Left lung (tissue), 10 donors: ENCODE measurements around the gene AKTIP. TPM values are rescaled to one million over a fixed set of nuclear protein-coding genes. Genes with fewer than 3 reads are reported as not detected.
"Not testable (repeated sequence)": the region's sequence is repeated elsewhere in the genome, so short reads cannot be mapped to it uniquely, and the experiment has no call there.

Source experiments
- ATAC-seq: fragments of 200-7000 bp; cut with Tn5 transposase; one replicate; pipeline ENCODE4 v1.9.1; 2020; ENCODE audit warnings: moderate library complexity
- DNase-seq, 4 donors: peaks; one replicate each; pipeline ENCODE4 v3.0.0-alpha.2; 2013 to 2020
- H3K27ac ChIP-seq, 2 donors: fragments of 200-600 bp; sonication (generic) in 1 of 2; one replicate each; pipeline versions ENCODE4 v1.5.0 to v1.8.0; 2020 to 2021
- H3K27me3 ChIP-seq, 2 donors: fragments of 200-600 bp; sonication (generic) in 1 of 2; one replicate each; pipeline versions ENCODE4 v1.5.0 to v1.8.0; 2020 to 2021
- H3K36me3 ChIP-seq, 2 donors: fragments of 200-600 bp; sonication (generic) in 1 of 2; one replicate each; pipeline versions ENCODE4 v1.5.0 to v1.8.0; 2020 to 2021
- H3K4me1 ChIP-seq, 2 donors: fragments of 200-600 bp; one replicate each; pipeline ENCODE4 v1.8.0; 2021
- H3K4me3 ChIP-seq, 2 donors: fragments of 200-600 bp; sonication (generic) in 1 of 2; one replicate each; pipeline versions ENCODE4 v1.5.0 to v1.8.0; 2020 to 2021; ENCODE audit warnings: mild to moderate bottlenecking in 1 of 2
- H3K9me3 ChIP-seq, 2 donors: fragments of 200-600 bp; sonication (generic) in 1 of 2; one replicate each; pipeline versions ENCODE4 v1.5.0 to v1.8.0; 2020 to 2021
- CTCF ChIP-seq, 2 donors: fragments of 200-600 bp; sonication (generic) in 1 of 2; IDR thresholded peaks; one replicate each; pipeline versions ENCODE4 v1.5.0 to v1.8.0; 2021; ENCODE audit warnings: antibody characterized with exemption in 2 of 2
- intact Hi-C, 2 donors: fragments of 100-400 bp; cut with DNase I; formaldehyde crosslinking; loops; one replicate each; pipeline versions ENCODE4 v1.11.2 to v1.14.2; 2022
- polyA plus RNA-seq, 6 donors: library from polyadenylated mRNA; unstranded; fragments of 120-200 nt; gene quantifications; one replicate each; pipeline ENCODE4 v1.2.1, GENCODE V29; 2013; ENCODE audit not compliant: insufficient read length in 6 of 6
- total RNA-seq, 2 donors: library from RNA; stranded (reverse); fragmentation: NEBNext Ultra II Directional; extraction: Animal tissue kit (Norgen Biotek cat#: 25700); gene quantifications; one replicate each; pipeline ENCODE4 v1.2.1, GENCODE V29; 2021
- donor health status: DM: no; HTN: yes; CAD: no.
- donor health status: DM: no; HTN: no; CAD: no.

Gene AKTIP
- total and polyA plus RNA-seq, 8 donors: 36.9 to 53.7 (median 48.7) TPM

GRCh38 chr16:53515259-53515658 is 12.2 kb upstream of the AKTIP start:
- no peak for DNase-seq
- peak overlapping the region; percentile 33 to 63 for H3K27ac ChIP-seq

DNA sequence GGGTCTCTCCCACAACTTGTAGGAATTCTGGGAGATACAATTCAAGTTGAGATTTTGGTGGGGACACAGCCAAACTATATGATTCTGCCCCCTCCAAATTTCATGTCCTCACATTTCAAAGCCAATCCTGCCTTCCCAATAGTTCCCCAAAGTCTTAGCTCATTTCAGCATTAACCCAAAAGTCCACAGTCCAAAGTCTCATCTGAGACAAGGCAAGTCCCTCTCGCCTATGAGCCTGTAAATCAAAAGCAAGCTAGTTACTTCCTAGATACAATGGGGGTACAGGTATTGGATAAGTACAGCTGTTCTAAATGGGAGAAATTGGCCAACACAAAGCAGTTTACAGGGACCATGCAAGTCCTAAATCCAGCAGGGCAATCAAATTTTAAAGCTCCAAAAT is 9.8 kb upstream of the AKTIP start:
- H3K27me3 ChIP-seq, H3K9me3 ChIP-seq, H3K27ac ChIP-seq, DNase-seq, H3K4me3 ChIP-seq, H3K36me3 ChIP-seq, ATAC-seq, intact Hi-C loops: not testable (repeated sequence)
- peaks cover 8 to 43% of the 10 kb centered on the region in 2 donors for H3K4me1 ChIP-seq

More at GRCh38 chr16:53515259-53515658, 12.2 kb upstream of the AKTIP start:
- Histone ChIP-seq H3K9me3 (peaks cover 0 to 3% of the 10 kb centered on the region in 2 donors), H3K4me3 (no peak overlapping the region), H3K36me3 (no peaks in the 10 kb centered on the region), H3K27me3 (no peaks in the 10 kb centered on the region), H3K4me1 (peaks cover 8 to 53% of the 10 kb centered on the region in 2 donors)
- TF ChIP-seq CTCF (IDR thresholded peaks at IDR 0.05): no peak
- intact Hi-C loops: no loop called here
- ATAC-seq: no peak

- H3K27me3 ChIP-seq: no peaks in the 10 kb centered on the region
- no peaks in the 10 kb centered on the region for H3K36me3 ChIP-seq
- intact Hi-C loops: no loop called here
- ATAC-seq (peak; percentile 85), DNase-seq (peak in 1 of 4 donors; percentile 60)
- H3K9me3 ChIP-seq: peaks cover 0 to 3% of the 10 kb centered on the region in 2 donors
- TF ChIP-seq CTCF (IDR thresholded peaks at IDR 0.05): no peak
- peaks cover 8 to 31% of the 10 kb centered on the region in 2 donors for H3K4me1 ChIP-seq
- peak overlapping the region; percentile 4 to 7 for H3K27ac ChIP-seq
- H3K4me3 ChIP-seq: no peak overlapping the region
Measured at GRCh38 chr16:53511403-53512280, 8.6 kb upstream of the AKTIP start.

- no peak for ATAC-seq
- TF ChIP-seq CTCF (IDR thresholded peaks at IDR 0.05): no peak
Measured at GRCh38 chr16:53511084-53511402, 8.0 kb upstream of the AKTIP start.

GRCh38 chr16:53510704-53511070 is 7.7 kb upstream of the AKTIP start:
- H3K36me3 ChIP-seq: no peaks in the 10 kb centered on the region
- no peaks in the 10 kb centered on the region for H3K27me3 ChIP-seq
- peak overlapping the region; percentile 4 to 44 for H3K27ac ChIP-seq
- peaks cover 8 to 24% of the 10 kb centered on the region in 2 donors for H3K4me1 ChIP-seq
- DNase-seq (no peak), ATAC-seq (no peak)
- peaks cover 0 to 3% of the 10 kb centered on the region in 2 donors for H3K9me3 ChIP-seq
- intact Hi-C loops: no loop called here
- no peak overlapping the region for H3K4me3 ChIP-seq
- TF ChIP-seq CTCF (IDR thresholded peaks at IDR 0.05): peak in 1 of 2 donors; percentile 9

More at GRCh38 chr16:53511084-53511402, 8.0 kb upstream of the AKTIP start:
- intact Hi-C loops: no loop called here
- Histone ChIP-seq H3K27me3 (no peaks in the 10 kb centered on the region), H3K9me3 (peaks cover 0 to 3% of the 10 kb centered on the region in 2 donors), H3K27ac (peak overlapping the region; percentile 4 to 44), H3K36me3 (no peaks in the 10 kb centered on the region), H3K4me1 (peaks cover 8 to 27% of the 10 kb centered on the region in 2 donors), H3K4me3 (no peak overlapping the region)
- no peak for DNase-seq
